Effector CD8-positive, alpha-beta T cell (primary cell): ENCODE data around the gene SLC11A2.
"Not testable (repeated sequence)": the region's sequence is repeated elsewhere in the genome, so short reads cannot be mapped to it uniquely, and the experiment has no call there.

Experiments
- DNase-seq: peaks from one replicate; lab custom pipeline; 2025; lab: John Stamatoyannopoulos, UW

SLC11A2 gene

GRCh38 chr12:51025338-51025835 lies 797 bp downstream of the SLC11A2 start:
- DNase-seq = no peak

GRCh38 chr12:51023625-51024382 lies 2.4 kb downstream of the SLC11A2 start:
- DNase-seq = no peak

- no peak for DNase-seq
Measured at GRCh38 chr12:51021694-51022093, 4.5 kb downstream of the SLC11A2 start.

GRCh38 chr12:51020448-51021182 lies 5.6 kb downstream of the SLC11A2 start:
- DNase-seq = no peak

- no peak for DNase-seq
Measured at GRCh38 chr12:51019927-51020326, 6.3 kb downstream of the SLC11A2 start.

- no peak for DNase-seq
Measured at GRCh38 chr12:51018956-51019355, 7.2 kb downstream of the SLC11A2 start.

GRCh38 chr12:51017452-51017851 lies 8.7 kb downstream of the SLC11A2 start:
- DNase-seq = no peak

- DNase-seq = not testable (repeated sequence)
Measured at GRCh38 chr12:51014467-51014866, 11.7 kb downstream of the SLC11A2 start.

GRCh38 chr12:51013441-51013840 lies 12.7 kb downstream of the SLC11A2 start:
- no peak for DNase-seq

- no peak for DNase-seq
Measured at GRCh38 chr12:51012570-51013236, 13.5 kb downstream of the SLC11A2 start.

GRCh38 chr12:51011955-51012354 lies 14.2 kb downstream of the SLC11A2 start:
- DNase-seq = no peak

GRCh38 chr12:51009056-51009440 lies 17.1 kb downstream of the SLC11A2 start:
- DNase-seq = peak; percentile 32

- no peak for DNase-seq
Measured at GRCh38 chr12:51008329-51009055, 17.7 kb downstream of the SLC11A2 start.

GRCh38 chr12:51005671-51006070 lies 20.5 kb downstream of the SLC11A2 start:
- DNase-seq = no peak

- DNase-seq = no peak
Measured at GRCh38 chr12:51005030-51005429, 21.2 kb downstream of the SLC11A2 start.

GRCh38 chr12:51004504-51004903 lies 21.7 kb downstream of the SLC11A2 start:
- DNase-seq = no peak

GRCh38 chr12:51001799-51002198 lies 24.4 kb downstream of the SLC11A2 start:
- no peak for DNase-seq

GRCh38 chr12:51000245-51000644 lies 25.9 kb downstream of the SLC11A2 start:
- DNase-seq = no peak

- no peak for DNase-seq
Measured at GRCh38 chr12:50999093-50999492, 27.1 kb downstream of the SLC11A2 start.

- DNase-seq = no peak
Measured at GRCh38 chr12:50992819-50993218, 33.4 kb downstream of the SLC11A2 start.

- DNase-seq = no peak
Measured at GRCh38 chr12:50991291-50991690, 34.9 kb downstream of the SLC11A2 start.

GRCh38 chr12:50990791-50991190 lies 35.4 kb downstream of the SLC11A2 start:
- DNase-seq = no peak
